GM12878 (cell line): ENCODE data around the gene VDR.

Source experiments
- HDGF ChIP-seq: fragments of 450-650 bp; IDR thresholded peaks from 2 replicates; pipeline ENCODE4 v1.6.1; 2016; ENCODE audit warnings: antibody characterized with exemption
- NFIC ChIP-seq: IDR thresholded peaks from 2 replicates; pipeline ENCODE4 v1.6.1; 2012; ENCODE audit warnings: low read depth, mild to moderate bottlenecking, inconsistent platforms, low read length, moderate library complexity
- PBX3 ChIP-seq: IDR thresholded peaks from 2 replicates; pipeline ENCODE4 v1.6.1; 2011; ENCODE audit warnings: mild to moderate bottlenecking, low read depth, low read length, moderate library complexity; ENCODE audit not compliant: insufficient replicate concordance
- REST ChIP-seq: IDR thresholded peaks from 2 replicates; pipeline ENCODE4 v1.6.1; 2012; ENCODE audit warnings: mild to moderate bottlenecking, low read depth, low read length
- SPI1 ChIP-seq: IDR thresholded peaks from 2 replicates; pipeline ENCODE4 v1.6.1; 2011; ENCODE audit warnings: low read depth, mild to moderate bottlenecking, low read length, moderate library complexity, borderline replicate concordance; ENCODE audit not compliant: insufficient read depth
- TCF12 ChIP-seq: IDR thresholded peaks from 2 replicates; pipeline ENCODE4 v1.6.1; 2011; ENCODE audit warnings: low read depth, mild to moderate bottlenecking, low read length
- ZZZ3 ChIP-seq: IDR thresholded peaks from 2 replicates; pipeline ENCODE4 v1.6.1; 2011; ENCODE audit warnings: low read depth; ENCODE audit not compliant: control insufficient read depth, insufficient read length
- TF ChIP-seq, protein P1 (sequence below), 3 experiments: IDR thresholded peaks in 2 of 3; conservative IDR thresholded peaks in 1 of 3; 2 replicates each; pipeline ENCODE4 v1.5.1; 2011; ENCODE audit warnings: low read depth in 3 of 3, low read length in 3 of 3, mild to moderate bottlenecking in 3 of 3, control low read depth in 2 of 3, moderate library complexity in 2 of 3, inconsistent platforms in 1 of 3, mixed read lengths in 1 of 3; ENCODE audit not compliant: control insufficient read depth in 2 of 3, insufficient read depth in 1 of 3; ENCODE audit errors: extremely low read depth in 1 of 3

DNA sequence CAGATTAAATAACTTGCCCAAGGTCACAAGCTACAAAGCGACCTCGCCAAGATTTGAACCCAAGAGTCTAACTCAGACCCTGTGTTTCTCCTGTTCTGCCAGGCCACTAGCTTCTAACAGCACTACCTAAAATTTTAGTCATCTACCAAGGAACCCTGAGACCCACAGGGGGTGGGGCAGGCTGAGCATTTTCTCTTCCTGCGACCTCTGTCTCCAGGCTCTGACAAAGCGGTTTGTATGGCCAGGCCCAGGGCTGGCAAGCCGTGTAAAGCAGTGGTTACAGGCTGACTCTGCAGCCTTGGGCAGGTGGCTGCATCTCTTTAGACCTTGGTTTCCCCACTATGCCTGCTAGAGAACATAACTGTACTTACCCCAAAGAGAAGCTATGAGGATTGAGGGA is 5.3 kb downstream of the VDR start:
- TF ChIP-seq NFIC (no peak), SPI1 (no peak), ZZZ3 (no peak), PBX3 (no peak), TCF12 (no peak), HDGF (no peak), REST (no peak)
- TF ChIP-seq, protein P1, sequence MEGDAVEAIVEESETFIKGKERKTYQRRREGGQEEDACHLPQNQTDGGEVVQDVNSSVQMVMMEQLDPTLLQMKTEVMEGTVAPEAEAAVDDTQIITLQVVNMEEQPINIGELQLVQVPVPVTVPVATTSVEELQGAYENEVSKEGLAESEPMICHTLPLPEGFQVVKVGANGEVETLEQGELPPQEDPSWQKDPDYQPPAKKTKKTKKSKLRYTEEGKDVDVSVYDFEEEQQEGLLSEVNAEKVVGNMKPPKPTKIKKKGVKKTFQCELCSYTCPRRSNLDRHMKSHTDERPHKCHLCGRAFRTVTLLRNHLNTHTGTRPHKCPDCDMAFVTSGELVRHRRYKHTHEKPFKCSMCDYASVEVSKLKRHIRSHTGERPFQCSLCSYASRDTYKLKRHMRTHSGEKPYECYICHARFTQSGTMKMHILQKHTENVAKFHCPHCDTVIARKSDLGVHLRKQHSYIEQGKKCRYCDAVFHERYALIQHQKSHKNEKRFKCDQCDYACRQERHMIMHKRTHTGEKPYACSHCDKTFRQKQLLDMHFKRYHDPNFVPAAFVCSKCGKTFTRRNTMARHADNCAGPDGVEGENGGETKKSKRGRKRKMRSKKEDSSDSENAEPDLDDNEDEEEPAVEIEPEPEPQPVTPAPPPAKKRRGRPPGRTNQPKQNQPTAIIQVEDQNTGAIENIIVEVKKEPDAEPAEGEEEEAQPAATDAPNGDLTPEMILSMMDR (IDR thresholded peaks at IDR 0.05 in 2 of 3, conservative IDR thresholded peaks at IDR 0.05 in 1 of 3; ENCODE audit: control insufficient read depth in 2 of 3, extremely low read depth in 1 of 3, insufficient read depth in 1 of 3, low read depth in 3 of 3, low read length in 3 of 3): no peak
